HepG2 (cell line): ENCODE results near the gene CD44. TPM values are rescaled to one million over a fixed set of nuclear protein-coding genes. Genes with fewer than 3 reads are reported as not detected.

ENCODE experiments used
- ATAC-seq: fragments of 200-7000 bp; cut with Tn5 transposase; 3 replicates; pipeline ENCODE4 v1.9.1; 2020; ENCODE audit warnings: mild to moderate bottlenecking, moderate library complexity
- BruUV-seq: library from RNA; stranded (reverse); fragments of 400-500 nt; replicated peaks from 2 replicates; lab custom pipeline; 2021; lab: Mats Ljungman, UMichigan
- CTCF ChIA-PET: fragments of 300-600 bp; formaldehyde crosslinking; extraction: SDS; loops from one replicate; lab custom pipeline; 2021; ENCODE audit warnings: low total read pairs, inconsistent platforms, low intra/inter-chr PET ratio; lab: Yijun Ruan, JAX
- POLR2A ChIA-PET: fragments of 350-600 bp; sonication (Branson Sonifier 250); formaldehyde crosslinking; loops from one replicate; lab custom pipeline; 2020; ENCODE audit warnings: antibody characterized with exemption, inconsistent platforms; lab: Yijun Ruan, JAX
- DNase-seq: peaks from one replicate; pipeline ENCODE4 v3.0.0-alpha.2; 2015; ENCODE audit warnings: low spot score
- FAIRE-seq: peaks from 3 replicates; lab custom pipeline; 2011; peaks lifted over from hg19 to GRCh38; lab: Jason Lieb, UNC
- H2AFZ ChIP-seq: one replicate; pipeline ENCODE4 v1.6.1; 2011; ENCODE audit warnings: low read length, inconsistent platforms
- H3K27ac ChIP-seq: fragments of 300-600 bp; 3 replicates; pipeline ENCODE4 v1.8.0; 2011; ENCODE audit warnings: mixed run types, mild to moderate bottlenecking, mixed read lengths, low read length, inconsistent platforms; ENCODE audit not compliant: insufficient read depth; ENCODE audit errors: extremely low read length
- H3K27me3 ChIP-seq, 2 experiments: fragments of 200-600 bp in 1 of 2; 2 replicates in 1 of 2; 3 replicates in 1 of 2; pipeline versions ENCODE4 v1.6.0 to v1.8.0; 2011; ENCODE audit warnings: low read length in 2 of 2, mild to moderate bottlenecking in 2 of 2, moderate library complexity in 2 of 2, inconsistent platforms in 1 of 2; ENCODE audit not compliant: insufficient read depth in 2 of 2, control insufficient read depth in 1 of 2
- H3K36me3 ChIP-seq, 2 experiments: fragments of 200-600 bp in 1 of 2; replicated peaks in 1 of 2; 2 replicates in 1 of 2; 3 replicates in 1 of 2; pipeline versions ENCODE4 v1.5.1 to v1.8.0; 2011; ENCODE audit warnings: low read length in 2 of 2, inconsistent platforms in 1 of 2; ENCODE audit not compliant: insufficient read depth in 2 of 2, control insufficient read depth in 1 of 2
- H3K4me1 ChIP-seq: 2 replicates; pipeline ENCODE4 v1.5.1; 2012; ENCODE audit warnings: low read length, inconsistent platforms; ENCODE audit not compliant: insufficient read depth
- H3K4me2 ChIP-seq: 2 replicates; pipeline ENCODE4 v1.6.0; 2011; ENCODE audit warnings: low read depth, low read length, inconsistent platforms
- H3K4me3 ChIP-seq, 3 experiments: fragments of 200-600 bp in 1 of 3; sonication (generic), shearing (Covaris generic) in 1 of 3; replicated peaks in 1 of 3; 2 replicates each; pipeline ENCODE4 v1.5.1; 2011 to 2016; ENCODE audit warnings: low read length in 3 of 3, inconsistent platforms in 2 of 3, low read depth in 2 of 3, mild to moderate bottlenecking in 2 of 3, control low read depth in 1 of 3, mixed read lengths in 1 of 3; ENCODE audit not compliant: insufficient read depth in 1 of 3
- H3K79me2 ChIP-seq: one replicate; pipeline ENCODE4 v1.6.1; 2011; ENCODE audit warnings: low read length, inconsistent platforms; ENCODE audit not compliant: insufficient read depth
- H3K9ac ChIP-seq: 2 replicates; pipeline ENCODE4 v1.6.0; 2011; ENCODE audit warnings: mild to moderate bottlenecking, low read depth, low read length, inconsistent platforms; ENCODE audit not compliant: insufficient read depth
- H3K9me3 ChIP-seq: 2 replicates; pipeline ENCODE4 v1.5.1; 2012; ENCODE audit warnings: mild to moderate bottlenecking, low read length
- H4K20me1 ChIP-seq: 2 replicates; pipeline ENCODE4 v1.6.0; 2011; ENCODE audit warnings: inconsistent platforms, mild to moderate bottlenecking, low read length, moderate library complexity; ENCODE audit not compliant: insufficient read depth
- CCAR2 ChIP-seq: fragments of 200-400 bp; formaldehyde crosslinking; optimal IDR thresholded peaks from 2 replicates; pipeline ENCODE3; 2018; ENCODE audit warnings: low read depth, mild to moderate bottlenecking, low read length, moderate library complexity
- DBP ChIP-seq: sonication (generic); formaldehyde crosslinking; IDR thresholded peaks from 2 replicates; pipeline ENCODE4 v1.4.0; 2020; ENCODE audit warnings: missing genetic modification reagents; ENCODE audit errors: not compliant biosample characterization
- KMT2B ChIP-seq: IDR thresholded peaks from 2 replicates; pipeline ENCODE4 v1.6.1; 2016; ENCODE audit warnings: missing genetic modification reagents, missing compliant biosample characterization
- MAF1 ChIP-seq: sonication (generic); formaldehyde crosslinking; IDR thresholded peaks from 2 replicates; pipeline ENCODE4 v1.5.0; 2020; ENCODE audit warnings: missing genetic modification reagents, borderline replicate concordance
- MLLT10 ChIP-seq: sonication (generic); formaldehyde crosslinking; IDR thresholded peaks from 2 replicates; pipeline ENCODE4 v1.4.0; 2020; ENCODE audit warnings: missing genetic modification reagents
- PRPF4 ChIP-seq: fragments of 200-400 bp; formaldehyde crosslinking; IDR thresholded peaks from 2 replicates; pipeline ENCODE4 v1.6.1; 2016; ENCODE audit warnings: low read length, low read depth; ENCODE audit not compliant: poor library complexity, severe bottlenecking
- RELA ChIP-seq: sonication (generic); formaldehyde crosslinking; IDR thresholded peaks from 2 replicates; pipeline ENCODE4 v1.4.0; 2020; ENCODE audit warnings: missing genetic modification reagents
- ZBTB3 ChIP-seq: sonication (generic); formaldehyde crosslinking; IDR thresholded peaks from 2 replicates; pipeline ENCODE4 v1.4.0; 2020; ENCODE audit warnings: low read depth, mild to moderate bottlenecking, moderate library complexity, missing genetic modification reagents, borderline replicate concordance
- ZC3H13 ChIP-seq: sonication (generic); formaldehyde crosslinking; IDR thresholded peaks from 2 replicates; pipeline ENCODE4 v1.8.1; 2023; ENCODE audit warnings: mild to moderate bottlenecking, missing genetic modification reagents, moderate library complexity
- ZFY ChIP-seq: sonication (generic); formaldehyde crosslinking; IDR thresholded peaks from 2 replicates; pipeline ENCODE4 v1.4.0; 2020; ENCODE audit warnings: missing genetic modification reagents
- ZNF180 ChIP-seq: sonication (generic); formaldehyde crosslinking; IDR thresholded peaks from 2 replicates; pipeline ENCODE4 v1.4.0; 2020; ENCODE audit warnings: low read depth, missing genetic modification reagents, borderline replicate concordance
- ZNF20 ChIP-seq: sonication (generic); formaldehyde crosslinking; IDR thresholded peaks from 2 replicates; pipeline ENCODE4 v1.4.0; 2020; ENCODE audit warnings: mild to moderate bottlenecking, moderate library complexity, missing genetic modification reagents
- ZNF207 ChIP-seq: fragments of 450-650 bp; IDR thresholded peaks from 2 replicates; pipeline ENCODE4 v1.6.1; 2016; ENCODE audit warnings: antibody characterized with exemption, borderline replicate concordance
- ZNF251 ChIP-seq: sonication (generic); formaldehyde crosslinking; IDR thresholded peaks from 2 replicates; pipeline ENCODE4 v1.9.0; 2021; ENCODE audit warnings: mild to moderate bottlenecking, missing genetic modification reagents
- ZNF468 ChIP-seq: sonication (generic); formaldehyde crosslinking; IDR thresholded peaks from 2 replicates; pipeline ENCODE4 v1.8.0; 2022; ENCODE audit warnings: mild to moderate bottlenecking, moderate library complexity, missing genetic modification reagents
- WGBS: methylation state at CpG from one replicate; pipeline ENCODE4 v1.1.6; 2017; ENCODE audit warnings: low lambda C conversion rate; 5-methylcytosine and 5-hydroxymethylcytosine counted together
- in situ Hi-C: cut with HindIII; loops from 2 replicates; pipeline ENCODE4 v1.10.0; 2017; ENCODE audit warnings: low pct_unique_long_range_greater_than_20kb; ENCODE audit not compliant: extremely low pct_ligation_motif_present
- intact Hi-C: fragments of 100-400 bp; cut with micrococcal nuclease; formaldehyde crosslinking; loops from one replicate; pipeline ENCODE4 v1.10.0; 2022; ENCODE audit not compliant: unreplicated experiment
- polyA plus RNA-seq, 8 experiments: library from polyadenylated mRNA; depleted of rRNA in 3 of 8; stranded (reverse) in 7 of 8; unstranded in 1 of 8; fragments of >200 nt; fragmentation: Illumina TruSeq in 4 of 8; extraction: Trizol in 4 of 8; gene quantifications; 2 replicates each; pipeline versions ENCODE4 v1.2.1 to v1.2.3, GENCODE V29; 2011 to 2016; ENCODE audit warnings: low read depth in 4 of 8, missing spikeins in 1 of 8, mixed read lengths in 1 of 8; ENCODE audit not compliant: insufficient read depth in 1 of 8
- total RNA-seq, 5 experiments: library from RNA; depleted of rRNA; stranded (reverse); fragments of >200 nt; fragmentation: Illumina TruSeq; extraction: Trizol; gene quantifications; 2 replicates each; pipeline ENCODE4 v1.2.3, GENCODE V29; 2016; ENCODE audit warnings: low read depth in 1 of 5

The CD44 gene
- total and polyA plus RNA-seq, 2 of the 13 experiments (the other 11 are each of a cell fraction or from before 2014, with no cell fraction given): 0.02 to 0.11 TPM

DNA sequence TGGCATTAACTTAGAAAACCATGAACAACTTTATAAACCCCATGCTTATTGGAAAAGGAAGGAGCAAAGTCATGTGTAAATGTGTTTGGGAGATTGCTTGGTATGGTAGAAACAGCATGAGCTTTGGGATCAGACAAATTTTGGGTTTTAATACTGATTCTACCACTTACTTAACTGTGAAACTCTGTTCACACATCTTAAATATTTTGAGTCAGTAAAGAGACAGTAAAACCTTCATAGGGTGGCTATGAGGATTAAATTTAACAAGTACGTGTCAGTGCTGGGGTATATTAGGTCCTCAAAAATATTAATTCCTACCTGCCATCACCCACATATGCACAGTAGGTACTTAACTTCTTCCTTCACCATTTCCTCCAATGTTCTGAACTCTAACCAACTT lies 96.5 kb downstream of the CD44 start:
- Histone ChIP-seq H3K27ac (no peak overlapping the region), H3K27me3 (peaks cover 0 to 3% of the 10 kb centered on the region in 2 experiments; a peak in 1 of 5 replicates), H3K9me3 (no peaks in the 10 kb centered on the region), H2AFZ (no peak overlapping the region), H4K20me1 (no peaks in the 10 kb centered on the region), H3K4me3 (no peak overlapping the region), H3K9ac (no peak overlapping the region), H3K4me1 (peaks cover 36% of the 10 kb centered on the region; the same call in 1 of the 2 replicates), H3K4me2 (no peak overlapping the region), H3K36me3 (no peaks in the 10 kb centered on the region), H3K79me2 (no peaks in the 10 kb centered on the region)
- ChIA-PET POLR2A (no interaction called here), CTCF (no interaction called here)
- no TSS peak for BruUV-seq
- in situ Hi-C loops (loop anchor here (5.0 kb wide), 1 partner anchor 308 kb away; no protein-coding TSS in a partner anchor), intact Hi-C loops (no loop called here)
- 5% methylated on average over 1 of the region's 1 CpG for WGBS
- FAIRE-seq (no peak), DNase-seq (no peak), ATAC-seq (no peak)
- TF ChIP-seq ZNF251 (CRISPR knock-in tag) (no peak), ZNF207 (no peak), RELA (no peak), PRPF4 (no peak), MAF1 (CRISPR knock-in tag) (no peak), KMT2B (CRISPR knock-in tag) (no peak), ZNF468 (CRISPR knock-in tag) (no peak), ZBTB3 (CRISPR knock-in tag) (no peak)

DNA sequence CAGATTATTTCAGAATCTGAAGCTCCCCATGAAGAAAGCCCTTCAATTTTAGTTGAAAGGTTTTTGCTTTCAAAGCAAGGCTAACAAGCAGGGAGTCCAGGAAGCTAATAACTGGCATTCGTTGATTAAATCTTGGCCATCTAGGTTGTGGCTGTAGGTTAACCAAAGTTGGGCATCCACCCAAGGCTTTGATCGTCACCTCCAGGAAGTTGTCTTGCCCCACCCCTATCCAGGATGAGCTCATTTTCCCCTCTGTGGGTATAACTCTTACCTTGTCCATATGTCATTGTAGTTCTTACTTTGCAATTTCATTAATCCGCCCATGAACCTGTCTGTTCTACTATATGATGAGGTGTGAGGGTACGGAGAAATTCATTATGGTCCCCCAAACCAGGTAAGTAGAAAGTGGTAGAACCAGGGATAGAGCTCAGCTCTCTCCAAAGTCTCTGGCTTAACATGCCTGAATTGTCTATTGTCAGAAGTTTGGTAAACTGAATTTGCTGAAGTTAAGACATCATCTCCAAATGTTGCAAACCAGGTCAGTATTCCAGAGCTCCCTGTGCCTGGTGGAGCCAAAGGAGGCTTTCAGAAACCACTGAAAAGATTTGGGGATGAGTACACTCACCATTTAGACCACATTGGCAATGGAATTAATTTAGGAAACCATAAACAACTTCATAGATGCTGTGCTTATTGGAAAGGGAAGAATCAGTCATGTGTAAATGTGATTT lies 97.1 kb downstream of the CD44 start:
- POLR2A ChIA-PET: no interaction called here
- H2AFZ ChIP-seq: no peak overlapping the region
- H3K4me3 ChIP-seq: no peak overlapping the region
- no peaks in the 10 kb centered on the region for H3K9me3 ChIP-seq
- BruUV-seq: no TSS peak
- in situ Hi-C loops: loop anchor here (5.0 kb wide), 1 partner anchor 309 kb away; no protein-coding TSS in a partner anchor
- FAIRE-seq (no peak), DNase-seq (no peak), ATAC-seq (no peak)
- intact Hi-C loops: no loop called here
- no peaks in the 10 kb centered on the region for H3K36me3 ChIP-seq
- 40% methylated on average over 4 of the region's 4 CpGs for WGBS
- peaks cover 32% of the 10 kb centered on the region; the same call in 1 of the 2 replicates for H3K4me1 ChIP-seq
- CTCF ChIA-PET: no interaction called here
- no peak overlapping the region for H3K4me2 ChIP-seq
- no peaks in the 10 kb centered on the region for H4K20me1 ChIP-seq
- no peak overlapping the region for H3K9ac ChIP-seq
- no peaks in the 10 kb centered on the region for H3K79me2 ChIP-seq
- peaks cover 0 to 1% of the 10 kb centered on the region in 2 experiments; a peak in 1 of 5 replicates for H3K27me3 ChIP-seq
- H3K27ac ChIP-seq: no peak overlapping the region
- TF ChIP-seq ZC3H13 (CRISPR knock-in tag) (no peak), DBP (CRISPR knock-in tag) (no peak), ZFY (CRISPR knock-in tag) (no peak), ZNF180 (CRISPR knock-in tag) (no peak), CCAR2 (no peak), ZNF20 (no peak), MLLT10 (CRISPR knock-in tag) (no peak)
